Measurements from ENCODE around the gene GNG12. TPM values are rescaled to one million over a fixed set of nuclear protein-coding genes. Genes with fewer than 3 reads are reported as not detected.

The GNG12 gene
- polyA plus RNA-seq, 1 donor (not counting 4 experiments of a cell fraction or from before 2014, with no cell fraction given) = 208 TPM

DNA sequence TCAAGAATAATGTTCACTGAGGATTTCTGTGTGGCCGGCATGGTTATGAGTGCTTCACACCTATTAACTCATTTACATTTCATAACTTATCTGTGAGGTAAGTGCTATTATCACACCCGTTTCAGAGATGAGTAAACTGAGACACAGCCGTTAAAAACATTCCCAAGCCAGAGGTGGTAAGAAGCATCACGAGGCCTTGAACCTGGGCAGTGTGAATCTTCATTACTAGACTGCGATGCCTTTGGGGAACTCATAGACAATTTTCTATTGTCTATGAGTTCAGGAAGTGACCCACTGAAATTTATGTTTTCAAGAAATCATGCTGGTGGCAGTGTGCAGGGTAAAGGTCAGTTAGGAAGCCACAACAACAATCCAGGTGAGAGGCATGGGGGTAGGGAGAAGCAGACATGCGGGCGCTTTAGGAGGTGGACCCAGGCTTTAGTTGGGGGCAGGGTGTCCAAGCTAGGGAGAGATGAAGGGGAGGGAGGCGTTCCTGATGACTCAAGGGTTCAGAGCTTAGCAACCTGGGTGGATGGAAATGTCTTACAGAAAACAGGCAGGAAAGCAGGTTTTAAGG lies 14.5 kb downstream of the GNG12 start:
- Histone ChIP-seq H3K36me3 (ENCODE audit: control insufficient read depth in 2 of 2, extremely low read depth in 1 of 2, insufficient read depth in 2 of 2, low read length in 2 of 2) (peaks cover 7% of the 10 kb centered on the region in 2 experiments), H3K79me2 (ENCODE audit: control insufficient read depth, insufficient read depth, low read length) (peaks cover 100% of the 10 kb centered on the region), H3K9me3 (ENCODE audit: control insufficient read depth, low read depth, low read length) (no peaks in the 10 kb centered on the region), H3K27ac (ENCODE audit: control insufficient read depth, insufficient read depth, low read length) (no peak overlapping the region), H3K4me3 (ENCODE audit: control insufficient read depth in 2 of 3, extremely low read depth in 1 of 3, insufficient read depth in 2 of 3, low read depth in 1 of 3, low read length in 3 of 3) (no peak overlapping the region), H3K27me3 (ENCODE audit: control insufficient read depth, extremely low read depth, insufficient read depth, low read length) (no peaks in the 10 kb centered on the region), H3K4me2 (ENCODE audit: control insufficient read depth, extremely low read depth, insufficient read depth, low read depth, low read length) (no peak overlapping the region), H3K9me1 (ENCODE audit: control insufficient read depth, extremely low read depth, insufficient read depth, low read length) (peaks cover 4% of the 10 kb centered on the region), H3K4me1 (ENCODE audit: control insufficient read depth, extremely low read depth, insufficient read depth, low read length) (peaks cover 45% of the 10 kb centered on the region), H4K20me1 (ENCODE audit: control insufficient read depth, extremely low read depth, insufficient read depth, low read length) (peaks cover 17% of the 10 kb centered on the region), H3K9ac (ENCODE audit: control insufficient read depth, extremely low read depth, insufficient read depth, low read length) (no peak overlapping the region), H2AFZ (ENCODE audit: control insufficient read depth, low read length) (no peak overlapping the region)
- FAIRE-seq = peak; percentile 57
- dilution Hi-C loops (cut with MboI; ENCODE audit: extremely low pct_ligation_motif_present, low sequenced_read_pairs) = no loop called here
- DNase-seq (ENCODE audit: low read depth, low spot score) = no peak
- no peak for TF ChIP-seq EZH2 (IDR thresholded peaks at IDR 0.05; ENCODE audit: low read length)
- TF ChIP-seq, protein P1, sequence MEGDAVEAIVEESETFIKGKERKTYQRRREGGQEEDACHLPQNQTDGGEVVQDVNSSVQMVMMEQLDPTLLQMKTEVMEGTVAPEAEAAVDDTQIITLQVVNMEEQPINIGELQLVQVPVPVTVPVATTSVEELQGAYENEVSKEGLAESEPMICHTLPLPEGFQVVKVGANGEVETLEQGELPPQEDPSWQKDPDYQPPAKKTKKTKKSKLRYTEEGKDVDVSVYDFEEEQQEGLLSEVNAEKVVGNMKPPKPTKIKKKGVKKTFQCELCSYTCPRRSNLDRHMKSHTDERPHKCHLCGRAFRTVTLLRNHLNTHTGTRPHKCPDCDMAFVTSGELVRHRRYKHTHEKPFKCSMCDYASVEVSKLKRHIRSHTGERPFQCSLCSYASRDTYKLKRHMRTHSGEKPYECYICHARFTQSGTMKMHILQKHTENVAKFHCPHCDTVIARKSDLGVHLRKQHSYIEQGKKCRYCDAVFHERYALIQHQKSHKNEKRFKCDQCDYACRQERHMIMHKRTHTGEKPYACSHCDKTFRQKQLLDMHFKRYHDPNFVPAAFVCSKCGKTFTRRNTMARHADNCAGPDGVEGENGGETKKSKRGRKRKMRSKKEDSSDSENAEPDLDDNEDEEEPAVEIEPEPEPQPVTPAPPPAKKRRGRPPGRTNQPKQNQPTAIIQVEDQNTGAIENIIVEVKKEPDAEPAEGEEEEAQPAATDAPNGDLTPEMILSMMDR (optimal IDR thresholded peaks at IDR 0.05 in 1 of 3, IDR thresholded peaks at IDR 0.05 in 1 of 3, conservative IDR thresholded peaks at IDR 0.05 in 1 of 3; ENCODE audit: extremely low read depth in 1 of 3, insufficient read depth in 2 of 3, low read length in 3 of 3) = no peak

DNA sequence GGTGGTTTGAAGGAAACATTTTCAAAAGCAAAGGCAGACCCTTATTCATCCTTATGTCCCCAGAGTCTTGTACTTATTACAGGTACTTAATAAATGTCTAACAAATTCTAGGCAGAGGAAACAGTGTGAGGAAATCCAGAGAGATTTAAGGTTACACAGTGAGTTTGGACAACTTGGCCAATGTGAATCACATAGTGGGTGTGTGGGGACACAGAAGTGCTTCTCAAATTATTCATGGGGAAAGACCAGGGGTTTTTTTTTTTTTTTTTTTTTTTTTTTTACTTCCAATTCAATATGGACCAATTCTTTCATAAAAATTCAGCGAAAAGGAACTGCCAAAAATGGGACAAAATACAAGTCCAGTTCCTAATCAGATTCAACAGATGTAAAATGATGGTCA lies 15.1 kb downstream of the GNG12 start:
- FAIRE-seq (no peak), DNase-seq (ENCODE audit: low read depth, low spot score) (no peak)
- Histone ChIP-seq H3K4me2 (ENCODE audit: control insufficient read depth, extremely low read depth, insufficient read depth, low read depth, low read length) (no peak overlapping the region), H3K9ac (ENCODE audit: control insufficient read depth, extremely low read depth, insufficient read depth, low read length) (no peak overlapping the region), H3K4me1 (ENCODE audit: control insufficient read depth, extremely low read depth, insufficient read depth, low read length) (peaks cover 45% of the 10 kb centered on the region), H3K36me3 (ENCODE audit: control insufficient read depth in 2 of 2, extremely low read depth in 1 of 2, insufficient read depth in 2 of 2, low read length in 2 of 2) (peaks cover 5 to 7% of the 10 kb centered on the region in 2 experiments), H3K9me1 (ENCODE audit: control insufficient read depth, extremely low read depth, insufficient read depth, low read length) (peaks cover 4% of the 10 kb centered on the region), H3K9me3 (ENCODE audit: control insufficient read depth, low read depth, low read length) (no peaks in the 10 kb centered on the region), H3K4me3 (ENCODE audit: control insufficient read depth in 2 of 3, extremely low read depth in 1 of 3, insufficient read depth in 2 of 3, low read depth in 1 of 3, low read length in 3 of 3) (no peak overlapping the region), H4K20me1 (ENCODE audit: control insufficient read depth, extremely low read depth, insufficient read depth, low read length) (peaks cover 17% of the 10 kb centered on the region), H3K27ac (ENCODE audit: control insufficient read depth, insufficient read depth, low read length) (no peak overlapping the region), H2AFZ (ENCODE audit: control insufficient read depth, low read length) (no peak overlapping the region), H3K27me3 (ENCODE audit: control insufficient read depth, extremely low read depth, insufficient read depth, low read length) (no peaks in the 10 kb centered on the region), H3K79me2 (ENCODE audit: control insufficient read depth, insufficient read depth, low read length) (peaks cover 100% of the 10 kb centered on the region)
- dilution Hi-C loops (cut with MboI; ENCODE audit: extremely low pct_ligation_motif_present, low sequenced_read_pairs) = no loop called here
- TF ChIP-seq, protein P1 (optimal IDR thresholded peaks at IDR 0.05 in 1 of 3, IDR thresholded peaks at IDR 0.05 in 1 of 3, conservative IDR thresholded peaks at IDR 0.05 in 1 of 3; ENCODE audit: extremely low read depth in 1 of 3, insufficient read depth in 2 of 3, low read length in 3 of 3) = no peak
- TF ChIP-seq EZH2 (IDR thresholded peaks at IDR 0.05; ENCODE audit: low read length) = no peak

Data from keratinocyte (primary cell).